ENCODE data around the gene IKZF4.

DNA sequence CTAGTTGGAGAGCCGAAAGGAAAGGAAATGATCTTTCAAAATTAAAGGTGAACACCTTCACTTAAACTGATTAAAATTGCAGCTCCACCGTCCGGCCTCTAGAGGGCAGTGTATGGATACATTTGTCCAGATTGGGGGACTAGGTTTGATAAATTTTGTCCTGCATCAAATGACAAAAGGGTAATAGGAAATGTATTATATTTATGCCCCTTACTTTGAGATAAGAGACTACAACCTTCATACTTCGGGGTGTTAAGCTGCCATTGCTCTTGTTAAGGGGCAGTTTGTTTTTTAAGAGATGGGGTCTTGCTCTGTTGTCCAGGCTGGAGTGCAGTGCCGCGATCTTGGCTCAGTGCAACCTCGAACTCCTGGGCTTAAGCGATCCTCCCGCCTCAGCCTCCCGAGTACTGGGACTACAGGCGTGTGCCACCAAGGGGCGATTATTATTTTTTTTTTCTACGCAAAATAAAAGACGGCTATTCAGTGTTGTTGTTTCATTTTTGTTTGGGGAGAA, 24.6 kb upstream of the IKZF4 start:
- TF ChIP-seq, protein P1, sequence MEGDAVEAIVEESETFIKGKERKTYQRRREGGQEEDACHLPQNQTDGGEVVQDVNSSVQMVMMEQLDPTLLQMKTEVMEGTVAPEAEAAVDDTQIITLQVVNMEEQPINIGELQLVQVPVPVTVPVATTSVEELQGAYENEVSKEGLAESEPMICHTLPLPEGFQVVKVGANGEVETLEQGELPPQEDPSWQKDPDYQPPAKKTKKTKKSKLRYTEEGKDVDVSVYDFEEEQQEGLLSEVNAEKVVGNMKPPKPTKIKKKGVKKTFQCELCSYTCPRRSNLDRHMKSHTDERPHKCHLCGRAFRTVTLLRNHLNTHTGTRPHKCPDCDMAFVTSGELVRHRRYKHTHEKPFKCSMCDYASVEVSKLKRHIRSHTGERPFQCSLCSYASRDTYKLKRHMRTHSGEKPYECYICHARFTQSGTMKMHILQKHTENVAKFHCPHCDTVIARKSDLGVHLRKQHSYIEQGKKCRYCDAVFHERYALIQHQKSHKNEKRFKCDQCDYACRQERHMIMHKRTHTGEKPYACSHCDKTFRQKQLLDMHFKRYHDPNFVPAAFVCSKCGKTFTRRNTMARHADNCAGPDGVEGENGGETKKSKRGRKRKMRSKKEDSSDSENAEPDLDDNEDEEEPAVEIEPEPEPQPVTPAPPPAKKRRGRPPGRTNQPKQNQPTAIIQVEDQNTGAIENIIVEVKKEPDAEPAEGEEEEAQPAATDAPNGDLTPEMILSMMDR (conservative IDR thresholded peaks at IDR 0.05 in 1 of 2, IDR thresholded peaks at IDR 0.05 in 1 of 2; ENCODE audit: low read depth in 1 of 2, low read length in 2 of 2), result peak; percentile 84 to 85
- no peak for TF ChIP-seq EZH2 (IDR thresholded peaks at IDR 0.05; ENCODE audit: low read length, missing control alignments)
